ENCODE data around the gene ADM5.

GRCh38 chr19:49667473-49667872 lies 21.9 kb upstream of the ADM5 start:
- TF ChIP-seq CTCF (IDR thresholded peaks at IDR 0.05) (no peak), SIN3A (IDR thresholded peaks at IDR 0.05; ENCODE audit: borderline replicate concordance, insufficient read depth, low read depth, low read length) (no peak)
- TF ChIP-seq, protein P1, sequence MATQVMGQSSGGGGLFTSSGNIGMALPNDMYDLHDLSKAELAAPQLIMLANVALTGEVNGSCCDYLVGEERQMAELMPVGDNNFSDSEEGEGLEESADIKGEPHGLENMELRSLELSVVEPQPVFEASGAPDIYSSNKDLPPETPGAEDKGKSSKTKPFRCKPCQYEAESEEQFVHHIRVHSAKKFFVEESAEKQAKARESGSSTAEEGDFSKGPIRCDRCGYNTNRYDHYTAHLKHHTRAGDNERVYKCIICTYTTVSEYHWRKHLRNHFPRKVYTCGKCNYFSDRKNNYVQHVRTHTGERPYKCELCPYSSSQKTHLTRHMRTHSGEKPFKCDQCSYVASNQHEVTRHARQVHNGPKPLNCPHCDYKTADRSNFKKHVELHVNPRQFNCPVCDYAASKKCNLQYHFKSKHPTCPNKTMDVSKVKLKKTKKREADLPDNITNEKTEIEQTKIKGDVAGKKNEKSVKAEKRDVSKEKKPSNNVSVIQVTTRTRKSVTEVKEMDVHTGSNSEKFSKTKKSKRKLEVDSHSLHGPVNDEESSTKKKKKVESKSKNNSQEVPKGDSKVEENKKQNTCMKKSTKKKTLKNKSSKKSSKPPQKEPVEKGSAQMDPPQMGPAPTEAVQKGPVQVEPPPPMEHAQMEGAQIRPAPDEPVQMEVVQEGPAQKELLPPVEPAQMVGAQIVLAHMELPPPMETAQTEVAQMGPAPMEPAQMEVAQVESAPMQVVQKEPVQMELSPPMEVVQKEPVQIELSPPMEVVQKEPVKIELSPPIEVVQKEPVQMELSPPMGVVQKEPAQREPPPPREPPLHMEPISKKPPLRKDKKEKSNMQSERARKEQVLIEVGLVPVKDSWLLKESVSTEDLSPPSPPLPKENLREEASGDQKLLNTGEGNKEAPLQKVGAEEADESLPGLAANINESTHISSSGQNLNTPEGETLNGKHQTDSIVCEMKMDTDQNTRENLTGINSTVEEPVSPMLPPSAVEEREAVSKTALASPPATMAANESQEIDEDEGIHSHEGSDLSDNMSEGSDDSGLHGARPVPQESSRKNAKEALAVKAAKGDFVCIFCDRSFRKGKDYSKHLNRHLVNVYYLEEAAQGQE (IDR thresholded peaks at IDR 0.05; ENCODE audit: insufficient read depth in 1 of 2, low read depth in 2 of 2, low read length in 1 of 2): no peak

All from Panc1 (cell line).